ENCODE measurements around the gene SGCA. TPM values are rescaled to one million over a fixed set of nuclear protein-coding genes. Genes with fewer than 3 reads are reported as not detected.
A peak's percentile ranks its signal among the peaks of the same experiment; 100 is the strongest.

The SGCA gene
- total and polyA plus RNA-seq, 9 of the 15 experiments (the other 6 are each of a cell fraction or from before 2014, with no cell fraction given) = not detected

DNA sequence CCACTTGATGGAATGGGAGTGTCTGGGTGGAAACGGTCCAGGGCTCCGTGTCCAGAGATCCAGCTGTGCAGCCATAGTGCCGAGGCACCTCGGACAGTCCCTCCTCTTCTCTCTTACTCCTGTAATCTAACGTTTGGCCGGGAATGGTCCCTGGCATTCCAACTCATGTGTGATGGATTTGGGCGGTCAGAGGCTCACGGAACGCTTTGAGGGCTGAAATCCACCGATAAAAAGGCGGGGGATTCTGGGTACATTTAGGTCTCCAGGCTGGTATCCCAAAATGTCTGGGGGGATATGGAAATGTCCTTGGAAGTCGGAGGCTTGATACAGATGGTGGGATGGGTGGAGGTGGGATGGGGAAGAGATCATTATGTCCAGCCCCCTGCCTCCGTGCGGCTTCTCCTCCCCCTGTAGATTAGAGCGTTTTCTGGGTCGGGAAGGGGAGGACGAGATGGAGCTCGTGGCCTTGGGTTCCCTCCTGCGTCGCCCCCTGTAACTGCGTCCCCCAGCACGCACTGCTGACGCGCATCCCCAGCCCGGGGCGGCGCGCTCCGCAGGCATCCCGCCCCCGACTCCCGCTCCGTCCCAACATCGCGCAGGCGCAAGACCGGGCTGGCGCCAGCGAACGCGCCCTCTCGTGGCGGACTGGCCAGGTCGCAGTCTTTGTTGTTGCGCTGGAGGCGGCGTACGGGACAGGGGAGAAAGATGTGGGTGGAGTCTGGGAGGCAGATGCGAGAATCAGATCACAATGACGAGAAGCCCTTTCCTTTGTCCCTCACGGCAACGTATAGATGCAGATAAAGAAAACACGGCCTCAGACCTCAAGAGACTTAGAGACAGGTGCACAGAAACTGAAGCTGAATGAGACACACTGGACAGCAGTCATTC, 4.5 kb upstream of the SGCA start (continued):
- TF ChIP-seq, protein P1, sequence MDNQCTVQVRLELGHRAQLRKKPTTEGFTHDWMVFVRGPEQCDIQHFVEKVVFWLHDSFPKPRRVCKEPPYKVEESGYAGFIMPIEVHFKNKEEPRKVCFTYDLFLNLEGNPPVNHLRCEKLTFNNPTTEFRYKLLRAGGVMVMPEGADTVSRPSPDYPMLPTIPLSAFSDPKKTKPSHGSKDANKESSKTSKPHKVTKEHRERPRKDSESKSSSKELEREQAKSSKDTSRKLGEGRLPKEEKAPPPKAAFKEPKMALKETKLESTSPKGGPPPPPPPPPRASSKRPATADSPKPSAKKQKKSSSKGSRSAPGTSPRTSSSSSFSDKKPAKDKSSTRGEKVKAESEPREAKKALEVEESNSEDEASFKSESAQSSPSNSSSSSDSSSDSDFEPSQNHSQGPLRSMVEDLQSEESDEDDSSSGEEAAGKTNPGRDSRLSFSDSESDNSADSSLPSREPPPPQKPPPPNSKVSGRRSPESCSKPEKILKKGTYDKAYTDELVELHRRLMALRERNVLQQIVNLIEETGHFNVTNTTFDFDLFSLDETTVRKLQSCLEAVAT (IDR thresholded peaks at IDR 0.05) = no peak
- TF ChIP-seq, protein P2, sequence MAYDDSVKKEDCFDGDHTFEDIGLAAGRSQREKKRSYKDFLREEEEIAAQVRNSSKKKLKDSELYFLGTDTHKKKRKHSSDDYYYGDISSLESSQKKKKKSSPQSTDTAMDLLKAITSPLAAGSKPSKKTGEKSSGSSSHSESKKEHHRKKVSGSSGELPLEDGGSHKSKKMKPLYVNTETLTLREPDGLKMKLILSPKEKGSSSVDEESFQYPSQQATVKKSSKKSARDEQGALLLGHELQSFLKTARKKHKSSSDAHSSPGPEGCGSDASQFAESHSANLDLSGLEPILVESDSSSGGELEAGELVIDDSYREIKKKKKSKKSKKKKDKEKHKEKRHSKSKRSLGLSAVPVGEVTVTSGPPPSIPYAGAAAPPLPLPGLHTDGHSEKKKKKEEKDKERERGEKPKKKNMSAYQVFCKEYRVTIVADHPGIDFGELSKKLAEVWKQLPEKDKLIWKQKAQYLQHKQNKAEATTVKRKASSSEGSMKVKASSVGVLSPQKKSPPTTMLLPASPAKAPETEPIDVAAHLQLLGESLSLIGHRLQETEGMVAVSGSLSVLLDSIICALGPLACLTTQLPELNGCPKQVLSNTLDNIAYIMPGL (CRISPR knock-in tag; IDR thresholded peaks at IDR 0.05) = 0 out of 2 replicates have a peak, but pooled peaks have one; percentile 49
- TF ChIP-seq, protein P3, sequence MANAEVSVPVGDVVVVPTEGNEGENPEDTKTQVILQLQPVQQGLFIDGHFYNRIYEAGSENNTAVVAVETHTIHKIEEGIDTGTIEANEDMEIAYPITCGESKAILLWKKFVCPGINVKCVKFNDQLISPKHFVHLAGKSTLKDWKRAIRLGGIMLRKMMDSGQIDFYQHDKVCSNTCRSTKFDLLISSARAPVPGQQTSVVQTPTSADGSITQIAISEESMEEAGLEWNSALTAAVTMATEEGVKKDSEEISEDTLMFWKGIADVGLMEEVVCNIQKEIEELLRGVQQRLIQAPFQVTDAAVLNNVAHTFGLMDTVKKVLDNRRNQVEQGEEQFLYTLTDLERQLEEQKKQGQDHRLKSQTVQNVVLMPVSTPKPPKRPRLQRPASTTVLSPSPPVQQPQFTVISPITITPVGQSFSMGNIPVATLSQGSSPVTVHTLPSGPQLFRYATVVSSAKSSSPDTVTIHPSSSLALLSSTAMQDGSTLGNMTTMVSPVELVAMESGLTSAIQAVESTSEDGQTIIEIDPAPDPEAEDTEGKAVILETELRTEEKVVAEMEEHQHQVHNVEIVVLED (CRISPR knock-in tag; IDR thresholded peaks at IDR 0.05) = 0 out of 2 replicates have a peak, but pooled peaks have one; percentile 34
- 0 out of 2 replicates have a peak, but pooled peaks have one; percentile 13 for TF ChIP-seq FOSL1 (tag; conservative IDR thresholded peaks at IDR 0.05)
- no peak for TF ChIP-seq CHD4 (IDR thresholded peaks at IDR 0.05; ENCODE audit: insufficient read depth, insufficient replicate concordance, low read depth, low read length, poor library complexity, severe bottlenecking)
- TF ChIP-seq ZNF133 (CRISPR knock-in tag; IDR thresholded peaks at IDR 0.05) = no peak
- TF ChIP-seq ZKSCAN3 (CRISPR knock-in tag; IDR thresholded peaks at IDR 0.05) = no peak
- TF ChIP-seq TCF7 (IDR thresholded peaks at IDR 0.05; ENCODE audit: borderline replicate concordance) = 0 out of 2 replicates have a peak, but pooled peaks have one; percentile 42
- TF ChIP-seq NFIX (CRISPR knock-in tag; IDR thresholded peaks at IDR 0.05; ENCODE audit: low read depth) = no peak
- TF ChIP-seq ZNF239 (CRISPR knock-in tag; IDR thresholded peaks at IDR 0.05) = no peak
- TF ChIP-seq KDM2B (CRISPR knock-in tag; IDR thresholded peaks at IDR 0.05) = peak; percentile 12; the same call in 1 of the 2 replicates
- TF ChIP-seq, protein P4, sequence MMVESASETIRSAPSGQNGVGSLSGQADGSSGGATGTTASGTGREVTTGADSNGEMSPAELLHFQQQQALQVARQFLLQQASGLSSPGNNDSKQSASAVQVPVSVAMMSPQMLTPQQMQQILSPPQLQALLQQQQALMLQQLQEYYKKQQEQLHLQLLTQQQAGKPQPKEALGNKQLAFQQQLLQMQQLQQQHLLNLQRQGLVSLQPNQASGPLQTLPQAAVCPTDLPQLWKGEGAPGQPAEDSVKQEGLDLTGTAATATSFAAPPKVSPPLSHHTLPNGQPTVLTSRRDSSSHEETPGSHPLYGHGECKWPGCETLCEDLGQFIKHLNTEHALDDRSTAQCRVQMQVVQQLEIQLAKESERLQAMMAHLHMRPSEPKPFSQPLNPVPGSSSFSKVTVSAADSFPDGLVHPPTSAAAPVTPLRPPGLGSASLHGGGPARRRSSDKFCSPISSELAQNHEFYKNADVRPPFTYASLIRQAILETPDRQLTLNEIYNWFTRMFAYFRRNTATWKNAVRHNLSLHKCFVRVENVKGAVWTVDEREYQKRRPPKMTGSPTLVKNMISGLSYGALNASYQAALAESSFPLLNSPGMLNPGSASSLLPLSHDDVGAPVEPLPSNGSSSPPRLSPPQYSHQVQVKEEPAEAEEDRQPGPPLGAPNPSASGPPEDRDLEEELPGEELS (CRISPR knock-in tag; IDR thresholded peaks at IDR 0.05; ENCODE audit: borderline replicate concordance) = peak; percentile 86; the same call in 1 of the 2 replicates
- TF ChIP-seq ZNF121 (CRISPR knock-in tag; conservative IDR thresholded peaks at IDR 0.05) = 0 out of 2 replicates have a peak, but pooled peaks have one; percentile 44
- TF ChIP-seq SMC3 (conservative IDR thresholded peaks at IDR 0.05; ENCODE audit: insufficient read depth, low read depth, low read length) = peak; percentile 91
- no peak for TF ChIP-seq SRSF9 (IDR thresholded peaks at IDR 0.05; ENCODE audit: borderline replicate concordance, low read depth, low read length)
- TF ChIP-seq, protein P5, sequence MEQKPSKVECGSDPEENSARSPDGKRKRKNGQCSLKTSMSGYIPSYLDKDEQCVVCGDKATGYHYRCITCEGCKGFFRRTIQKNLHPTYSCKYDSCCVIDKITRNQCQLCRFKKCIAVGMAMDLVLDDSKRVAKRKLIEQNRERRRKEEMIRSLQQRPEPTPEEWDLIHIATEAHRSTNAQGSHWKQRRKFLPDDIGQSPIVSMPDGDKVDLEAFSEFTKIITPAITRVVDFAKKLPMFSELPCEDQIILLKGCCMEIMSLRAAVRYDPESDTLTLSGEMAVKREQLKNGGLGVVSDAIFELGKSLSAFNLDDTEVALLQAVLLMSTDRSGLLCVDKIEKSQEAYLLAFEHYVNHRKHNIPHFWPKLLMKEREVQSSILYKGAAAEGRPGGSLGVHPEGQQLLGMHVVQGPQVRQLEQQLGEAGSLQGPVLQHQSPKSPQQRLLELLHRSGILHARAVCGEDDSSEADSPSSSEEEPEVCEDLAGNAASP (IDR thresholded peaks at IDR 0.05) = no peak
- no peak for TF ChIP-seq RBM39 (optimal IDR thresholded peaks at IDR 0.05; ENCODE audit: low read depth, low read length)
